CD4-positive, alpha-beta T cell (primary cell): ENCODE results near the gene NXN. TPM values are rescaled to one million over a fixed set of nuclear protein-coding genes. Genes with fewer than 3 reads are reported as not detected.
"Not testable (repeated sequence)": the region's sequence is repeated elsewhere in the genome, so short reads cannot be mapped to it uniquely, and the experiment has no call there.

Experiments
- ATAC-seq: fragments of 200-7000 bp; cut with Tn5 transposase; one replicate; pipeline ENCODE4 v1.10.0; 2022; ENCODE audit warnings: mild to moderate bottlenecking; ENCODE audit not compliant: poor library complexity
- CTCF ChIA-PET: fragments of 350-600 bp; sonication (Branson Sonifier 250); formaldehyde crosslinking; loops from one replicate; lab custom pipeline; 2021; ENCODE audit warnings: antibody characterized with exemption, inconsistent platforms; lab: Charles Lee
- POLR2A ChIA-PET: fragments of 350-600 bp; sonication (Branson Sonifier 250); formaldehyde crosslinking; loops from one replicate; lab custom pipeline; 2021; ENCODE audit warnings: antibody characterized with exemption, inconsistent platforms; lab: Charles Lee
- DNase-seq, 14 experiments: peaks; one replicate each; pipeline ENCODE4 v3.0.0-alpha.2; 2013 to 2020; ENCODE audit warnings: mixed read lengths in 2 of 14
- H3K27ac ChIP-seq, 2 donors: one replicate each; pipeline versions ENCODE4 v1.5.1 to v1.7.0; 2013; ENCODE audit warnings: low read length in 2 of 2, low read depth in 1 of 2, mild to moderate bottlenecking in 1 of 2
- H3K27me3 ChIP-seq, 2 experiments: 1 replicate in 1 of 2; 2 replicates in 1 of 2; pipeline versions ENCODE4 v1.6.1 to v1.7.0; 2013; ENCODE audit warnings: low read length in 2 of 2, control low read depth in 1 of 2, mild to moderate bottlenecking in 1 of 2, moderate library complexity in 1 of 2; ENCODE audit not compliant: insufficient read depth in 2 of 2, control insufficient read depth in 1 of 2
- H3K36me3 ChIP-seq: one replicate; pipeline ENCODE4 v1.6.1; 2013; ENCODE audit warnings: low read length, control low read depth; ENCODE audit not compliant: insufficient read depth
- H3K4me1 ChIP-seq: one replicate; pipeline ENCODE4 v1.6.1; 2013; ENCODE audit warnings: low read length, control low read depth; ENCODE audit not compliant: insufficient read depth
- H3K4me3 ChIP-seq: one replicate; pipeline ENCODE4 v1.5.1; 2013; ENCODE audit warnings: mild to moderate bottlenecking, low read length, moderate library complexity
- H3K9me3 ChIP-seq, 2 experiments: 1 replicate in 1 of 2; 2 replicates in 1 of 2; pipeline versions ENCODE4 v1.6.1 to v1.7.0; 2013; ENCODE audit warnings: low read length in 2 of 2, mild to moderate bottlenecking in 2 of 2, control low read depth in 1 of 2, moderate library complexity in 1 of 2; ENCODE audit not compliant: control insufficient read depth in 1 of 2, insufficient read depth in 1 of 2
- H3K27ac Mint-ChIP-seq: one replicate; pipeline ENCODE4 v1.8.0; 2020; ENCODE audit warnings: mixed read lengths
- H3K27me3 Mint-ChIP-seq: one replicate; pipeline ENCODE4 v1.8.0; 2021; ENCODE audit warnings: mixed read lengths
- H3K36me3 Mint-ChIP-seq: one replicate; pipeline ENCODE4 v1.8.0; 2021; ENCODE audit warnings: low read depth, mixed read lengths
- H3K4me1 Mint-ChIP-seq: one replicate; pipeline ENCODE4 v1.8.0; 2021; ENCODE audit warnings: low read depth, mixed read lengths
- H3K4me3 Mint-ChIP-seq: one replicate; pipeline ENCODE4 v1.8.0; 2020; ENCODE audit warnings: mild to moderate bottlenecking, mixed read lengths
- H3K9me3 Mint-ChIP-seq: one replicate; pipeline ENCODE4 v1.8.0; 2020; ENCODE audit warnings: mixed read lengths
- CTCF ChIP-seq: fragments of 200-600 bp; IDR thresholded peaks from one replicate; pipeline ENCODE4 v1.8.0; 2022; ENCODE audit warnings: antibody characterized with exemption, mild to moderate bottlenecking
- intact Hi-C, 2 experiments: fragments of 100-400 bp; cut with DNase I in 1 of 2; cut with micrococcal nuclease in 1 of 2; formaldehyde crosslinking; loops; one replicate each; pipeline versions ENCODE4 v1.15.1 to v1.9.0; 2023 to 2025; cut with DNase I, micrococcal nuclease
- total RNA-seq, 174 experiments: library from RNA in 2 of 174; stranded (reverse) in 2 of 174; gene quantifications; one replicate each; pipeline ENCODE4 v1.2.3 and lab custom pipeline; 2021 to 2026

The NXN gene
- total RNA-seq, 2 experiments from 2014 or later, result 0.80 to 0.98 TPM

- H3K9me3 Mint-ChIP-seq, result no peaks in the 10 kb centered on the region
- ATAC-seq (no peak), DNase-seq (no peak)
- Histone ChIP-seq H3K27ac (no peak overlapping the region), H3K9me3 (no peaks in the 10 kb centered on the region), H3K4me3 (no peak overlapping the region), H3K4me1 (no peaks in the 10 kb centered on the region), H3K27me3 (peaks cover 0 to 4% of the 10 kb centered on the region in 2 experiments), H3K36me3 (no peaks in the 10 kb centered on the region)
- H3K36me3 Mint-ChIP-seq, result no peaks in the 10 kb centered on the region
- H3K4me3 Mint-ChIP-seq, result no peak overlapping the region
- peaks cover 44% of the 10 kb centered on the region for H3K27me3 Mint-ChIP-seq
- ChIA-PET POLR2A (no interaction called here), CTCF (no interaction called here)
- no peak for TF ChIP-seq CTCF
- no peaks in the 10 kb centered on the region for H3K4me1 Mint-ChIP-seq
- intact Hi-C loops, result loop anchor here in 1 of 2 experiments (5.0 kb wide), 1 partner anchor 57 kb away; no protein-coding TSS in a partner anchor
- H3K27ac Mint-ChIP-seq, result no peak overlapping the region
Observed at GRCh38 chr17:909642-910323, 69.8 kb downstream of the NXN start.

- H3K9me3 Mint-ChIP-seq, result no peaks in the 10 kb centered on the region
- intact Hi-C loops, result loop anchor here in 1 of 2 experiments (5.0 kb wide), 1 partner anchor 55 kb away; no protein-coding TSS in a partner anchor
- no peaks in the 10 kb centered on the region for H3K36me3 Mint-ChIP-seq
- CTCF ChIA-PET, result no interaction called here
- H3K4me1 Mint-ChIP-seq, result no peaks in the 10 kb centered on the region
- no peaks in the 10 kb centered on the region for H3K4me1 ChIP-seq
- DNase-seq, result no peak
- H3K27ac Mint-ChIP-seq, result no peak overlapping the region
- no peaks in the 10 kb centered on the region for H3K36me3 ChIP-seq
- H3K27ac ChIP-seq, result no peak overlapping the region
- no peaks in the 10 kb centered on the region for H3K9me3 ChIP-seq
- H3K27me3 Mint-ChIP-seq, result peaks cover 49% of the 10 kb centered on the region
- H3K4me3 Mint-ChIP-seq, result no peak overlapping the region
- H3K4me3 ChIP-seq, result no peak overlapping the region
- POLR2A ChIA-PET, result no interaction called here
- H3K27me3 ChIP-seq, result peaks cover 4 to 5% of the 10 kb centered on the region in 2 experiments
- no peak for TF ChIP-seq CTCF
- ATAC-seq, result no peak
Observed at GRCh38 chr17:907725-908124, 71.9 kb downstream of the NXN start.

- H3K4me1 ChIP-seq, H3K9me3 Mint-ChIP-seq, CTCF ChIA-PET, H3K36me3 ChIP-seq, POLR2A ChIA-PET, H3K27me3 ChIP-seq, H3K27ac Mint-ChIP-seq, DNase-seq, H3K4me1 Mint-ChIP-seq, H3K27ac ChIP-seq, H3K4me3 Mint-ChIP-seq, H3K36me3 Mint-ChIP-seq, H3K4me3 ChIP-seq, H3K9me3 ChIP-seq, ATAC-seq: not testable (repeated sequence)
- peaks cover 53% of the 10 kb centered on the region for H3K27me3 Mint-ChIP-seq
- intact Hi-C loops, result loop anchor here in 1 of 2 experiments (5.0 kb wide), 1 partner anchor 53 kb away; no protein-coding TSS in a partner anchor
Observed at GRCh38 chr17:905708-906107, 73.9 kb downstream of the NXN start.
